H1 (cell line): Measurements from ENCODE around the gene TMEM266. TPM values are rescaled to one million over a fixed set of nuclear protein-coding genes. Genes with fewer than 3 reads are reported as not detected.

ENCODE experiments used
- CTCF ChIA-PET: fragments of 300-600 bp; sonication (Branson Sonifier 250); formaldehyde crosslinking; loops from one replicate; lab custom pipeline; 2021; ENCODE audit not compliant: partially characterized antibody; lab: Charles Lee
- POLR2A ChIA-PET: fragments of 300-600 bp; sonication (Branson Sonifier 250); formaldehyde crosslinking; loops from one replicate; lab custom pipeline; 2021; ENCODE audit warnings: inconsistent platforms; ENCODE audit not compliant: partially characterized antibody; lab: Charles Lee
- DNase-seq, 2 experiments: peaks; one replicate each; pipeline versions ENCODE4 v3.0.0 to v3.0.0-alpha.2; 2010 to 2022; ENCODE audit warnings: low spot score in 2 of 2, low read depth in 1 of 2, mixed read lengths in 1 of 2
- FAIRE-seq: peaks from 2 replicates; lab custom pipeline; 2011; peaks lifted over from hg19 to GRCh38; lab: Jason Lieb, UNC
- H2AFZ ChIP-seq: 2 replicates; pipeline ENCODE4 v1.8.1; 2012; ENCODE audit warnings: low read length, inconsistent platforms
- H2AK5ac ChIP-seq: 2 replicates; pipeline ENCODE4 v1.6.1; 2013; ENCODE audit warnings: low read depth, low read length
- H2BK120ac ChIP-seq: replicated peaks from 2 replicates; pipeline ENCODE3; 2013; ENCODE audit warnings: low read depth, low read length, inconsistent platforms
- H2BK12ac ChIP-seq: 2 replicates; pipeline ENCODE4 v1.6.1; 2013; ENCODE audit warnings: low read depth, low read length
- H2BK15ac ChIP-seq: 2 replicates; pipeline ENCODE4 v1.6.1; 2013; ENCODE audit warnings: low read length
- H2BK20ac ChIP-seq: 2 replicates; pipeline ENCODE4 v1.6.1; 2013; ENCODE audit warnings: low read length
- H2BK5ac ChIP-seq: 2 replicates; pipeline ENCODE4 v1.6.1; 2013; ENCODE audit warnings: low read depth, low read length
- H3K14ac ChIP-seq: 2 replicates; pipeline ENCODE4 v1.6.1; 2013; ENCODE audit warnings: inconsistent platforms; ENCODE audit not compliant: insufficient read length
- H3K18ac ChIP-seq: 2 replicates; pipeline ENCODE4 v1.6.1; 2013; ENCODE audit warnings: low read length; ENCODE audit errors: extremely low read depth
- H3K23ac ChIP-seq: 2 replicates; pipeline ENCODE4 v1.6.1; 2013; ENCODE audit warnings: inconsistent platforms; ENCODE audit not compliant: insufficient read length
- H3K23me2 ChIP-seq: 2 replicates; pipeline ENCODE4 v1.6.1; 2013; ENCODE audit warnings: low read depth, low read length
- H3K27ac ChIP-seq: 2 replicates; pipeline ENCODE4 v1.6.1; 2011; ENCODE audit warnings: low read depth, low read length, inconsistent platforms
- H3K27me3 ChIP-seq, 4 experiments: replicated peaks in 1 of 4; 1 replicate in 1 of 4; 2 replicates in 3 of 4; pipeline versions ENCODE4 v1.6.1 to v1.8.1; 2011 to 2013; ENCODE audit warnings: low read length in 3 of 4, mild to moderate bottlenecking in 3 of 4, inconsistent platforms in 2 of 4, mixed read lengths in 2 of 4, moderate library complexity in 1 of 4; ENCODE audit not compliant: control insufficient read depth in 3 of 4, insufficient read depth in 3 of 4; ENCODE audit errors: extremely low read depth in 1 of 4
- H3K36me3 ChIP-seq, 4 experiments: 2 replicates each; pipeline versions ENCODE4 v1.6.1 to v1.8.1; 2011 to 2013; ENCODE audit warnings: mild to moderate bottlenecking in 4 of 4, low read length in 3 of 4, moderate library complexity in 2 of 4, control low read depth in 1 of 4, inconsistent platforms in 1 of 4; ENCODE audit not compliant: insufficient read depth in 4 of 4, control insufficient read depth in 2 of 4
- H3K4ac ChIP-seq: replicated peaks from 2 replicates; pipeline ENCODE3; 2013; ENCODE audit warnings: low read length, low read depth, mixed read lengths, inconsistent platforms; ENCODE audit not compliant: insufficient read length
- H3K4me1 ChIP-seq, 4 experiments: replicated peaks in 1 of 4; 1 replicate in 1 of 4; 2 replicates in 3 of 4; pipeline versions ENCODE4 v1.6.1 to v1.8.1; 2011 to 2013; ENCODE audit warnings: low read length in 3 of 4, inconsistent platforms in 2 of 4, mixed read lengths in 1 of 4; ENCODE audit not compliant: insufficient read depth in 4 of 4, control insufficient read depth in 3 of 4
- H3K4me2 ChIP-seq, 2 experiments: 2 replicates each; pipeline versions ENCODE4 v1.6.1 to v1.8.1; 2011 to 2013; ENCODE audit warnings: low read depth in 2 of 2, low read length in 2 of 2, control low read depth in 1 of 2, inconsistent platforms in 1 of 2, mild to moderate bottlenecking in 1 of 2; ENCODE audit not compliant: insufficient read depth in 1 of 2
- H3K4me3 ChIP-seq, 4 experiments: fragments of 200-600, 300-600 bp in 1 of 4; sonication (generic), shearing (Covaris generic), sonication (Bioruptor Twin) in 1 of 4; 2 replicates each; pipeline versions ENCODE4 v1.5.1 to v1.8.1; 2011 to 2016; ENCODE audit warnings: low read length in 4 of 4, low read depth in 3 of 4, control low read depth in 2 of 4, inconsistent platforms in 2 of 4, mild to moderate bottlenecking in 2 of 4, mixed read lengths in 1 of 4, moderate library complexity in 1 of 4; ENCODE audit not compliant: insufficient read depth in 2 of 4; ENCODE audit errors: extremely low read depth in 1 of 4
- H3K56ac ChIP-seq: replicated peaks from 2 replicates; pipeline ENCODE3; 2013; ENCODE audit warnings: low read depth, mild to moderate bottlenecking, mixed read lengths, low read length, inconsistent platforms; ENCODE audit not compliant: insufficient read length
- H3K79me1 ChIP-seq: 2 replicates; pipeline ENCODE4 v1.6.1; 2013; ENCODE audit warnings: low read depth, low read length, control low read depth
- H3K79me2 ChIP-seq, 2 experiments: 2 replicates each; pipeline versions ENCODE4 v1.6.1 to v1.8.1; 2012 to 2013; ENCODE audit warnings: low read length in 2 of 2, mild to moderate bottlenecking in 2 of 2, inconsistent platforms in 1 of 2; ENCODE audit not compliant: insufficient read depth in 2 of 2, control insufficient read depth in 1 of 2
- H3K9ac ChIP-seq, 4 experiments: replicated peaks in 1 of 4; 1 replicate in 1 of 4; 2 replicates in 3 of 4; pipeline versions ENCODE4 v1.6.1 to v1.8.1; 2011 to 2013; ENCODE audit warnings: low read depth in 3 of 4, low read length in 3 of 4, control low read depth in 2 of 4, mild to moderate bottlenecking in 2 of 4, moderate library complexity in 2 of 4, inconsistent platforms in 1 of 4; ENCODE audit errors: extremely low read depth in 1 of 4
- H3K9me3 ChIP-seq, 2 experiments: 2 replicates each; pipeline versions ENCODE4 v1.6.1 to v1.8.1; 2012 to 2013; ENCODE audit warnings: mild to moderate bottlenecking in 2 of 2, moderate library complexity in 2 of 2, control low read depth in 1 of 2, inconsistent platforms in 1 of 2, low read depth in 1 of 2, low read length in 1 of 2, mixed read lengths in 1 of 2; ENCODE audit not compliant: insufficient read depth in 2 of 2
- H4K20me1 ChIP-seq, 2 experiments: replicated peaks in 1 of 2; 2 replicates each; pipeline versions ENCODE3 to v1.8.1; 2011 to 2013; ENCODE audit warnings: inconsistent platforms in 2 of 2, low read length in 2 of 2, mild to moderate bottlenecking in 1 of 2; ENCODE audit not compliant: insufficient read depth in 2 of 2, control insufficient read depth in 1 of 2
- H4K5ac ChIP-seq: 2 replicates; pipeline ENCODE4 v1.6.1; 2013; ENCODE audit warnings: low read length, low read depth, mixed read lengths, inconsistent platforms; ENCODE audit not compliant: insufficient read length
- H4K8ac ChIP-seq: 2 replicates; pipeline ENCODE4 v1.8.0; 2013; ENCODE audit warnings: mild to moderate bottlenecking, moderate library complexity, low read length, inconsistent platforms; ENCODE audit not compliant: insufficient read depth; ENCODE audit errors: extremely low read depth
- H4K91ac ChIP-seq: replicated peaks from 2 replicates; pipeline ENCODE3; 2013; ENCODE audit warnings: low read length, mixed read lengths, inconsistent platforms; ENCODE audit not compliant: insufficient read length
- CBX5 ChIP-seq: fragments of 300-800, 300-1000 bp; sonication (generic); IDR thresholded peaks from 2 replicates; pipeline ENCODE4 v1.7.1; 2016; ENCODE audit warnings: antibody characterized with exemption, low read length, low read depth
- EGR1 ChIP-seq: IDR thresholded peaks from 2 replicates; pipeline ENCODE4 v1.6.1; 2011; ENCODE audit warnings: low read depth, low read length, borderline replicate concordance
- HDAC2 ChIP-seq, 2 experiments: fragments of 300-600 bp in 1 of 2; sonication (generic) in 1 of 2; IDR thresholded peaks; 2 replicates each; pipeline ENCODE4 v1.6.1; 2011 to 2012; ENCODE audit warnings: low read depth in 2 of 2, low read length in 2 of 2, mild to moderate bottlenecking in 2 of 2, moderate library complexity in 2 of 2, borderline replicate concordance in 1 of 2, inconsistent platforms in 1 of 2
- JUN ChIP-seq: IDR thresholded peaks from 2 replicates; pipeline ENCODE4 v1.6.1; 2011; ENCODE audit warnings: low read depth, mild to moderate bottlenecking, improper control_type of control experiment, low read length
- JUND ChIP-seq: IDR thresholded peaks from 2 replicates; pipeline ENCODE4 v1.6.1; 2011; ENCODE audit warnings: mild to moderate bottlenecking, improper control_type of control experiment, low read length
- KDM1A ChIP-seq: fragments of 200-600, 300-600 bp; sonication (generic); IDR thresholded peaks from 2 replicates; pipeline ENCODE4 v1.7.1; 2016; ENCODE audit warnings: mild to moderate bottlenecking, low read length, borderline replicate concordance
- NANOG ChIP-seq: IDR thresholded peaks from 2 replicates; pipeline ENCODE4 v1.6.1; 2011; ENCODE audit warnings: low read length, low read depth, mild to moderate bottlenecking, inconsistent platforms; ENCODE audit not compliant: insufficient read depth, poor library complexity, severe bottlenecking
- POLR2A ChIP-seq, 2 experiments: IDR thresholded peaks; 1 replicate in 1 of 2; 2 replicates in 1 of 2; pipeline ENCODE4 v1.6.1; 2011; ENCODE audit warnings: low read depth in 2 of 2, low read length in 2 of 2, mild to moderate bottlenecking in 2 of 2; ENCODE audit errors: control extremely low read depth in 1 of 2
- SAP30 ChIP-seq: fragments of 300-600 bp; sonication (generic); IDR thresholded peaks from 2 replicates; pipeline ENCODE4 v1.7.1; 2012; ENCODE audit warnings: low read length, moderate library complexity, mild to moderate bottlenecking, inconsistent platforms; ENCODE audit not compliant: insufficient read depth, insufficient replicate concordance
- SIX5 ChIP-seq: IDR thresholded peaks from 2 replicates; pipeline ENCODE4 v1.6.1; 2011; ENCODE audit warnings: mild to moderate bottlenecking, low read depth, low read length
- SRF ChIP-seq: IDR thresholded peaks from 2 replicates; pipeline ENCODE4 v1.6.1; 2011; ENCODE audit warnings: mild to moderate bottlenecking, low read depth, low read length, moderate library complexity
- TAF7 ChIP-seq: optimal IDR thresholded peaks from 2 replicates; pipeline ENCODE3; 2011; ENCODE audit warnings: low read depth, mild to moderate bottlenecking, inconsistent platforms, low read length, moderate library complexity, borderline replicate concordance
- USF2 ChIP-seq: IDR thresholded peaks from 2 replicates; pipeline ENCODE4 v1.6.1; 2011; ENCODE audit warnings: low read length, improper control_type of control experiment
- WGBS, 2 experiments: shearing (Covaris generic) in 1 of 2; methylation state at CpG; one replicate each; pipeline versions ENCODE4 v1.1.6 to v1.1.7; 2013 to 2015; ENCODE audit warnings: low lambda C conversion rate in 2 of 2, mixed read lengths in 2 of 2, inconsistent platforms in 1 of 2, low coverage in 1 of 2, missing lambda C conversion rate in 1 of 2; ENCODE audit not compliant: insufficient replicate concordance in 2 of 2, insufficient coverage in 1 of 2, insufficient read length in 1 of 2; ENCODE audit errors: extremely low coverage in 1 of 2, missing lambda C conversion rate in 1 of 2; 5-methylcytosine and 5-hydroxymethylcytosine counted together
- polyA plus RNA-seq, 7 experiments: library from polyadenylated mRNA; depleted of rRNA in 3 of 7; stranded (reverse) in 5 of 7; unstranded in 2 of 7; fragments of >200 nt in 5 of 7; fragments of 200-250 nt in 2 of 7; gene quantifications; 1 replicate in 5 of 7; 2 replicates in 1 of 7; 4 replicates in 1 of 7; pipeline versions ENCODE4 v1.2.1 to v1.2.3, GENCODE V29; 2011 to 2013; ENCODE audit warnings: missing spikeins in 2 of 7, mixed read lengths in 2 of 7
- total RNA-seq: library from RNA; stranded (reverse); fragmentation: NEBNext Ultra II Directional; extraction: Animal tissue kit (Norgen Biotek cat#: 25700); gene quantifications from 2 replicates; pipeline ENCODE4 v1.2.1, GENCODE V29; 2021

Gene TMEM266
- total and polyA plus RNA-seq, 2 of the 8 experiments (the other 6 are each of a cell fraction or from before 2014, with no cell fraction given), result 2.6 TPM

- H3K4me1 ChIP-seq, result peaks cover 0 to 8% (median 5%) of the 10 kb centered on the region in 4 experiments; a peak in 6 of 7 replicates
- H3K14ac ChIP-seq, result no peak overlapping the region
- H3K4ac ChIP-seq, result no peak overlapping the region
- no peak overlapping the region for H3K9ac ChIP-seq
- no peak overlapping the region for H2BK15ac ChIP-seq
- H4K91ac ChIP-seq, result no peak overlapping the region
- no peak overlapping the region for H4K5ac ChIP-seq
- POLR2A ChIA-PET, result interaction anchor here (0.8 kb wide), 1 partner anchor 10 kb away, joined by 3 read pairs; no protein-coding TSS in a partner anchor
- H3K23me2 ChIP-seq, result no peaks in the 10 kb centered on the region
- H2AK5ac ChIP-seq, result no peak overlapping the region
- no peaks in the 10 kb centered on the region for H3K79me2 ChIP-seq
- no peak overlapping the region for H3K56ac ChIP-seq
- no peaks in the 10 kb centered on the region for H3K27me3 ChIP-seq
- no peak overlapping the region for H3K4me3 ChIP-seq
- H3K18ac ChIP-seq, result no peak overlapping the region
- no peak overlapping the region for H3K27ac ChIP-seq
- H3K9me3 ChIP-seq, result no peaks in the 10 kb centered on the region
- peaks cover 0 to 7% (median 1%) of the 10 kb centered on the region in 4 experiments; a peak in 3 of 8 replicates for H3K36me3 ChIP-seq
- peaks cover 0 to 2% of the 10 kb centered on the region in 2 experiments for H4K20me1 ChIP-seq
- no peak overlapping the region for H2BK120ac ChIP-seq
- DNase-seq (no peak), FAIRE-seq (no peak)
- no peak overlapping the region for H3K4me2 ChIP-seq
- no peaks in the 10 kb centered on the region for H3K79me1 ChIP-seq
- CTCF ChIA-PET, result interaction anchor here (0.7 to 6.2 kb wide), 5 partner anchors 10 to 95 kb away, joined by 3 to 55 read pairs (median 11); no protein-coding TSS in a partner anchor
- H3K23ac ChIP-seq, result no peak overlapping the region
- no peak overlapping the region for H4K8ac ChIP-seq
- no peak overlapping the region for H2BK5ac ChIP-seq
- H2AFZ ChIP-seq, result no peak overlapping the region
- no peak overlapping the region for H2BK20ac ChIP-seq
- H2BK12ac ChIP-seq, result no peak overlapping the region
- WGBS, 2 experiments, result 85% methylated on average over 1 of the region's 1 CpG; no CpG with 5 or more reads in 1 of the 2 experiments
- no peak for TF ChIP-seq EGR1
- no peak for TF ChIP-seq JUN
- no peak for TF ChIP-seq SRF
- no peak for TF ChIP-seq CBX5
- no peak for TF ChIP-seq USF2
- TF ChIP-seq NANOG, result no peak
- no peak for TF ChIP-seq SAP30
- no peak for TF ChIP-seq TAF7
- no peak for TF ChIP-seq POLR2A (IDR thresholded peaks at IDR 0.05; ENCODE audit: control extremely low read depth in 1 of 2, low read depth in 2 of 2, low read length in 2 of 2)
- TF ChIP-seq HDAC2 (IDR thresholded peaks at IDR 0.05; ENCODE audit: borderline replicate concordance in 1 of 2, low read depth in 2 of 2, low read length in 2 of 2), result no peak
- TF ChIP-seq SIX5, result no peak
- TF ChIP-seq KDM1A, result no peak
- no peak for TF ChIP-seq JUND
Observed at GRCh38 chr15:76233921-76234320, 174.1 kb downstream of the TMEM266 start.
